Heart right ventricle (tissue), 16 donors: ENCODE measurements around the gene CAST. TPM values are rescaled to one million over a fixed set of nuclear protein-coding genes. Genes with fewer than 3 reads are reported as not detected.

Source experiments
- ATAC-seq, 8 donors: fragments of 200-7000 bp; cut with Tn5 transposase; one replicate each; pipeline ENCODE4 v1.9.1; 2020; ENCODE audit warnings: mild to moderate bottlenecking in 8 of 8, moderate library complexity in 8 of 8, moderate number of reproducible peaks in 1 of 8
- DNase-seq, 2 donors: peaks; one replicate each; pipeline ENCODE4 v3.0.0-alpha.2; 2020
- H3K27ac ChIP-seq, 10 donors: fragments of 200-600 bp; sonication (generic) in 2 of 10; one replicate each; pipeline versions ENCODE4 v1.5.0 to v1.8.0; 2020 to 2022; ENCODE audit warnings: mild to moderate bottlenecking in 3 of 10
- H3K27me3 ChIP-seq, 7 donors: fragments of 200-600 bp; one replicate each; pipeline ENCODE4 v1.8.0; 2021 to 2022; ENCODE audit warnings: mild to moderate bottlenecking in 2 of 7
- H3K36me3 ChIP-seq, 9 donors: fragments of 200-600 bp; sonication (generic) in 1 of 9; one replicate each; pipeline versions ENCODE4 v1.5.0 to v1.8.0; 2020 to 2022; ENCODE audit warnings: mild to moderate bottlenecking in 2 of 9
- H3K4me1 ChIP-seq, 9 donors: fragments of 200-600 bp; sonication (generic) in 1 of 9; one replicate each; pipeline versions ENCODE4 v1.5.0 to v1.8.0; 2020 to 2022; ENCODE audit warnings: mild to moderate bottlenecking in 4 of 9
- H3K4me3 ChIP-seq, 10 donors: fragments of 200-600 bp; sonication (generic) in 2 of 10; one replicate each; pipeline versions ENCODE4 v1.5.0 to v1.8.0; 2020 to 2022; ENCODE audit warnings: mild to moderate bottlenecking in 7 of 10, moderate library complexity in 2 of 10
- H3K9me3 ChIP-seq, 11 donors: fragments of 200-600 bp in 10 of 11; sonication (generic) in 2 of 11; one replicate each; pipeline versions ENCODE4 v1.5.0 to v1.8.0; 2013 to 2022; ENCODE audit warnings: mild to moderate bottlenecking in 2 of 11, control low read depth in 1 of 11, moderate library complexity in 1 of 11
- CTCF ChIP-seq, 9 donors: fragments of 200-600 bp; sonication (generic) in 2 of 9; IDR thresholded peaks; one replicate each; pipeline versions ENCODE4 v1.5.0 to v1.8.0; 2021 to 2022; ENCODE audit warnings: antibody characterized with exemption in 9 of 9, mild to moderate bottlenecking in 5 of 9, moderate library complexity in 1 of 9
- WGBS, 2 donors: extraction: QIAGEN DNeasy Blood & Tissue Kit; methylation state at CpG; one replicate each; pipeline ENCODE4 v1.1.7; 2013; ENCODE audit warnings: inconsistent platforms in 1 of 2; 5-methylcytosine and 5-hydroxymethylcytosine counted together
- intact Hi-C, 10 donors: fragments of 100-400 bp; cut with DNase I; formaldehyde crosslinking; loops; one replicate each; pipeline versions ENCODE4 v1.11.1 to v1.14.2; 2022
- polyA plus RNA-seq, 2 donors: library from polyadenylated mRNA; stranded (reverse); fragments of 200-250 nt; gene quantifications; one replicate each; pipeline ENCODE4 v1.2.3, GENCODE V29; 2013
- total RNA-seq, 10 donors: library from RNA; stranded (reverse); fragmentation: NEBNext Ultra II Directional in 3 of 10; extraction: Animal tissue kit (Norgen Biotek cat#: 25700) in 3 of 10; gene quantifications; one replicate each; pipeline versions ENCODE4 v1.2.1 to v1.2.4, GENCODE V29; 2021 to 2023
- donor health status: Arrhythmogenic right ventricular cardiomyopathy.
- donor health status: ischemic (EF 13 %, LVEDD 7.1; RV severe dilation, severe dysfunction).
- donor health status: healthy with polysubstance abuse.
- donor health status: DM: no; HTN: yes; CAD: no.
- donor health status: DM: no; HTN: no; CAD: no.
- donor health status: ischemic (EF 25% LVEDD 6.9; RV normal size, moderate dysfunction).
- donor health status: ischemic (EF 25% LVEDD 5.7; RV mildly dilated, moderate dysfunction).
- donor health status: healthy.
- donor health status: DM: yes; HTN: yes; CAD: no.
- donor health status: Ischemic cardiomyopathy.
- donor health status: ischemic (EF 35%, LVEDD 5.7; RV mildly dilated, moderate dysfunction).
- donor health status: nonischemic (EF 11% LVEDD 7.7; RV severe dilation, severe dysfunction).
- donor health status: DM: yes; HTN: yes; CAD: no.
- donor health status: PGD.
- donor health status: ischemic (EF 29% LVEDD 5.4; RV normal size, mild dysfunction).
- donor health status: nonischemic (EF 23%, LVEDD 6.1; RV moderate dilation, normal function).

CAST gene
- total and polyA plus RNA-seq, 12 donors: 174 to 783 (median 488) TPM

- intact Hi-C loops: loop anchor here in 1 of 10 donors (10.0 kb wide), 1 partner anchor 66 kb away; no protein-coding TSS in a partner anchor
- H3K4me3 ChIP-seq: no peak overlapping the region
- peaks cover 0 to 19% (median 3%) of the 10 kb centered on the region in 9 donors for H3K4me1 ChIP-seq
- TF ChIP-seq CTCF (IDR thresholded peaks at IDR 0.05): no peak
- no peaks in the 10 kb centered on the region for H3K9me3 ChIP-seq
- peaks cover 0 to 42% (median 10%) of the 10 kb centered on the region in 9 donors for H3K36me3 ChIP-seq
- no peak overlapping the region for H3K27ac ChIP-seq
- DNase-seq (peak in 1 of 2 donors; percentile 22), ATAC-seq (peak in 4 of 8 donors; percentile 42 to 57 (median 50))
- no peaks in the 10 kb centered on the region for H3K27me3 ChIP-seq
- WGBS, 2 donors: 81 to 86% methylated on average over 11 of the region's 11 CpGs
These were observed 18.7 kb downstream of the CAST start for GRCh38 chr5:96680759-96681470.

GRCh38 chr5:96683392-96683791 lies 21.2 kb downstream of the CAST start:
- DNase-seq (no peak), ATAC-seq (no peak)
- intact Hi-C loops: loop anchor here in 1 of 10 donors (10.0 kb wide), 1 partner anchor 69 kb away; no protein-coding TSS in a partner anchor
- H3K27ac ChIP-seq: no peak overlapping the region
- 96 to 97% methylated on average over 1 of the region's 1 CpG for whole genome bisulfite sequencing, 2 donors
- H3K4me3 ChIP-seq: no peak overlapping the region
- no peaks in the 10 kb centered on the region for H3K9me3 ChIP-seq
- H3K4me1 ChIP-seq: peaks cover 0 to 30% (median 12%) of the 10 kb centered on the region in 9 donors
- no peak for TF ChIP-seq CTCF (IDR thresholded peaks at IDR 0.05)
- H3K27me3 ChIP-seq: no peaks in the 10 kb centered on the region
- peaks cover 0 to 22% (median 7%) of the 10 kb centered on the region in 9 donors for H3K36me3 ChIP-seq

GRCh38 chr5:96683810-96684209 lies 21.6 kb downstream of the CAST start:
- Histone ChIP-seq H3K36me3 (peaks cover 0 to 21% (median 6%) of the 10 kb centered on the region in 9 donors), H3K4me1 (peaks cover 0 to 30% (median 12%) of the 10 kb centered on the region in 9 donors), H3K27ac (no peak overlapping the region), H3K4me3 (no peak overlapping the region), H3K9me3 (no peaks in the 10 kb centered on the region), H3K27me3 (no peaks in the 10 kb centered on the region)
- ATAC-seq (no peak), DNase-seq (no peak)
- intact Hi-C loops: loop anchor here in 1 of 10 donors (10.0 kb wide), 1 partner anchor 69 kb away; no protein-coding TSS in a partner anchor
- TF ChIP-seq CTCF (IDR thresholded peaks at IDR 0.05): no peak

GRCh38 chr5:96687080-96687479 lies 24.9 kb downstream of the CAST start:
- no peak for ATAC-seq
- intact Hi-C loops: loop anchor here in 8 of 10 donors (5.0 to 10.0 kb wide), 2 partner anchors 72 to 75 kb away; no protein-coding TSS in a partner anchor
- 94% methylated on average over 5 of the region's 5 CpGs for WGBS, 2 donors

More at GRCh38 chr5:96687080-96687479, 24.9 kb downstream of the CAST start:
- no peaks in the 10 kb centered on the region for H3K27me3 ChIP-seq
- no peak overlapping the region for H3K4me3 ChIP-seq
- DNase-seq: no peak
- H3K27ac ChIP-seq: no peak overlapping the region
- TF ChIP-seq CTCF (IDR thresholded peaks at IDR 0.05): no peak
- no peaks in the 10 kb centered on the region for H3K9me3 ChIP-seq
- H3K36me3 ChIP-seq: peaks cover 0 to 13% (median 6%) of the 10 kb centered on the region in 9 donors
- H3K4me1 ChIP-seq: peaks cover 0 to 17% (median 12%) of the 10 kb centered on the region in 9 donors
